Peyer's patch (tissue), 4 donors: Measurements from ENCODE around the gene CACNG3.

Experiments
- POLR2A ChIP-seq, 2 donors: fragments of 450-650 bp; IDR thresholded peaks; one replicate each; pipeline ENCODE4 v1.5.1; 2017; ENCODE audit warnings: antibody characterized with exemption in 2 of 2, mild to moderate bottlenecking in 2 of 2, moderate library complexity in 2 of 2
- TF ChIP-seq, protein P1 (sequence below), 6 experiments: fragments of 450-650 bp in 4 of 6; fragments of 200-600 bp in 2 of 6; sonication (generic) in 1 of 6; IDR thresholded peaks; one replicate each; pipeline ENCODE4 v1.5.1; 2017 to 2019; ENCODE audit warnings: antibody characterized with exemption in 6 of 6, mild to moderate bottlenecking in 3 of 6, moderate library complexity in 1 of 6

DNA sequence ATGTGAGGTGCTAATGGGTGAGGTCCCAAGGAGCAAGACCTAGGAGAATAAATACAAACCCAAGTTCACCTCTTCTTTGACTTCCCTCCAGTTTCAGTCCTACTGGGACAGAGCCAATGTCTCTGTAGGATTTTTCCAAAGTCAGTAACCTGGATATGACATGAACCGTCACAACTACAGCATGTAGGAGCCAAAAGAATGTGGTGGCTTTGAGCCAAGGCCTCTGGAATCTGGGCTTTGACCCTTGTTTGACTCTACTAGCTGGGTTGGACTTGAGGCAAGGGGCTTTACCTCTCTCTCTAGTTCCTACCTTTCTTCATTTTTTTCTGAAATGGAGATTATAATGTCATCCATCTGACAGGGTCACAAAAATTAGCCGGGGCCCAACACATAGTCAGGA is 91.4 kb downstream of the CACNG3 start:
- no peak for TF ChIP-seq POLR2A (IDR thresholded peaks at IDR 0.05)
- TF ChIP-seq, protein P1, sequence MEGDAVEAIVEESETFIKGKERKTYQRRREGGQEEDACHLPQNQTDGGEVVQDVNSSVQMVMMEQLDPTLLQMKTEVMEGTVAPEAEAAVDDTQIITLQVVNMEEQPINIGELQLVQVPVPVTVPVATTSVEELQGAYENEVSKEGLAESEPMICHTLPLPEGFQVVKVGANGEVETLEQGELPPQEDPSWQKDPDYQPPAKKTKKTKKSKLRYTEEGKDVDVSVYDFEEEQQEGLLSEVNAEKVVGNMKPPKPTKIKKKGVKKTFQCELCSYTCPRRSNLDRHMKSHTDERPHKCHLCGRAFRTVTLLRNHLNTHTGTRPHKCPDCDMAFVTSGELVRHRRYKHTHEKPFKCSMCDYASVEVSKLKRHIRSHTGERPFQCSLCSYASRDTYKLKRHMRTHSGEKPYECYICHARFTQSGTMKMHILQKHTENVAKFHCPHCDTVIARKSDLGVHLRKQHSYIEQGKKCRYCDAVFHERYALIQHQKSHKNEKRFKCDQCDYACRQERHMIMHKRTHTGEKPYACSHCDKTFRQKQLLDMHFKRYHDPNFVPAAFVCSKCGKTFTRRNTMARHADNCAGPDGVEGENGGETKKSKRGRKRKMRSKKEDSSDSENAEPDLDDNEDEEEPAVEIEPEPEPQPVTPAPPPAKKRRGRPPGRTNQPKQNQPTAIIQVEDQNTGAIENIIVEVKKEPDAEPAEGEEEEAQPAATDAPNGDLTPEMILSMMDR (IDR thresholded peaks at IDR 0.05), result no peak
